GM23338 (cell line): ENCODE results near the gene CYYR1. TPM values are rescaled to one million over a fixed set of nuclear protein-coding genes. Genes with fewer than 3 reads are reported as not detected.

ENCODE experiments used
- ATAC-seq: fragments of 200-7000 bp; cut with Tn5 transposase; 3 replicates; pipeline ENCODE4 v1.9.1; 2020
- DNase-seq: peaks from one replicate; pipeline ENCODE4 v3.0.0-alpha.2; 2015; ENCODE audit warnings: low spot score
- H2AFZ ChIP-seq: fragments of 200-600 bp; sonication (generic); 2 replicates; pipeline ENCODE4 v1.8.0; 2016; ENCODE audit warnings: antibody characterized with exemption, mild to moderate bottlenecking, moderate library complexity
- H3F3A ChIP-seq: fragments of 200-600 bp; sonication (generic); replicated peaks from 2 replicates; pipeline ENCODE4 v1.8.0; 2017; ENCODE audit warnings: antibody characterized with exemption, mixed run types, low read depth
- H3K27ac ChIP-seq: fragments of 200-600 bp; sonication (generic); 2 replicates; pipeline ENCODE4 v1.6.1; 2016; ENCODE audit warnings: low read depth
- H3K27me3 ChIP-seq: fragments of 200-600 bp; sonication (generic); 2 replicates; pipeline ENCODE4 v1.8.0; 2016; ENCODE audit warnings: mild to moderate bottlenecking, mixed run types, moderate library complexity; ENCODE audit not compliant: insufficient read depth
- H3K36me3 ChIP-seq: fragments of 200-600 bp; sonication (generic); 2 replicates; pipeline ENCODE4 v1.8.0; 2016; ENCODE audit warnings: mild to moderate bottlenecking; ENCODE audit not compliant: insufficient read depth
- H3K4me1 ChIP-seq: fragments of 200-600 bp; sonication (generic); 2 replicates; pipeline ENCODE4 v1.8.0; 2016; ENCODE audit warnings: mild to moderate bottlenecking, moderate library complexity; ENCODE audit not compliant: insufficient read depth
- H3K4me2 ChIP-seq: fragments of 200-600 bp; sonication (generic); 2 replicates; pipeline ENCODE4 v1.7.1; 2017; ENCODE audit warnings: mixed run types
- H3K4me3 ChIP-seq: fragments of 200-600 bp; sonication (generic); 2 replicates; pipeline ENCODE4 v1.6.1; 2016; ENCODE audit warnings: mixed run types
- H3K79me2 ChIP-seq: fragments of 200-600 bp; sonication (generic); replicated peaks from 2 replicates; pipeline ENCODE4 v1.8.0; 2017; ENCODE audit warnings: mild to moderate bottlenecking; ENCODE audit not compliant: insufficient read depth
- H3K9me2 ChIP-seq: fragments of 200-600 bp; sonication (generic); 2 replicates; pipeline ENCODE4 v1.8.0; 2017; ENCODE audit not compliant: insufficient read depth
- H4K20me1 ChIP-seq: fragments of 200-600 bp; sonication (generic); replicated peaks from 2 replicates; pipeline ENCODE4 v1.8.0; 2017; ENCODE audit warnings: mild to moderate bottlenecking; ENCODE audit not compliant: insufficient read depth
- H3K27ac Mint-ChIP-seq: 2 replicates; pipeline ENCODE4 v1.8.0; 2020; ENCODE audit warnings: inconsistent platforms, mild to moderate bottlenecking, moderate library complexity, mixed read lengths
- H3K27me3 Mint-ChIP-seq: 3 replicates; pipeline ENCODE4 v1.8.0; 2022; ENCODE audit warnings: low read depth, mild to moderate bottlenecking, moderate library complexity, mixed read lengths, inconsistent platforms; ENCODE audit not compliant: insufficient read depth, poor library complexity
- H3K36me3 Mint-ChIP-seq: 3 replicates; pipeline ENCODE4 v1.8.0; 2021; ENCODE audit warnings: low read depth, mild to moderate bottlenecking, inconsistent platforms, moderate library complexity, mixed read lengths
- H3K4me1 Mint-ChIP-seq: 3 replicates; pipeline ENCODE4 v1.8.0; 2020; ENCODE audit warnings: mild to moderate bottlenecking, inconsistent platforms, mixed read lengths
- H3K4me3 Mint-ChIP-seq: 3 replicates; pipeline ENCODE4 v1.8.0; 2021; ENCODE audit warnings: moderate library complexity, mild to moderate bottlenecking, inconsistent platforms, mixed read lengths
- H3K9me3 Mint-ChIP-seq: 3 replicates; pipeline ENCODE4 v1.8.0; 2020; ENCODE audit warnings: moderate library complexity, mild to moderate bottlenecking, inconsistent platforms, mixed read lengths
- CREB1 ChIP-seq: fragments of 250-450 bp; sonication (Bioruptor Pico); IDR thresholded peaks from 2 replicates; pipeline ENCODE4 v1.5.0; 2020; ENCODE audit warnings: low read depth, mild to moderate bottlenecking, moderate library complexity
- CTCF ChIP-seq, 2 experiments: fragments of 200-600 bp in 1 of 2; sonication (generic) in 1 of 2; conservative IDR thresholded peaks; 2 replicates each; pipeline versions ENCODE4 v1.5.1 to v1.6.1; 2016 to 2017; ENCODE audit warnings: antibody characterized with exemption in 2 of 2, low read depth in 2 of 2, mild to moderate bottlenecking in 2 of 2, moderate library complexity in 1 of 2
- EZH2 ChIP-seq: fragments of 200-600 bp; sonication (generic); IDR thresholded peaks from one replicate; pipeline ENCODE4 v1.8.0; 2017; ENCODE audit warnings: antibody characterized with exemption, mild to moderate bottlenecking, low read depth; ENCODE audit not compliant: unreplicated experiment
- EZH2phosphoT487 ChIP-seq: fragments of 200-600 bp; sonication (generic); IDR thresholded peaks from one replicate; pipeline ENCODE4 v1.8.1; 2018; ENCODE audit warnings: antibody characterized with exemption; ENCODE audit not compliant: unreplicated experiment
- JUNB ChIP-seq: IDR thresholded peaks from one replicate; pipeline ENCODE4 v1.6.1; 2016; ENCODE audit warnings: antibody characterized with exemption; ENCODE audit not compliant: unreplicated experiment
- NANOG ChIP-seq: IDR thresholded peaks from 2 replicates; pipeline ENCODE4 v1.6.1; 2016; ENCODE audit warnings: antibody characterized with exemption, borderline replicate concordance
- POLR2AphosphoS5 ChIP-seq: IDR thresholded peaks from 2 replicates; pipeline ENCODE4 v1.6.1; 2016; ENCODE audit warnings: antibody characterized with exemption, low read depth
- STAT1 ChIP-seq: IDR thresholded peaks from one replicate; pipeline ENCODE4 v1.6.1; 2016; ENCODE audit warnings: antibody characterized with exemption; ENCODE audit not compliant: unreplicated experiment
- ZNF114 ChIP-seq: fragments of 250-450 bp; sonication (Bioruptor Pico); IDR thresholded peaks from 2 replicates; pipeline ENCODE4 v1.5.0; 2020; ENCODE audit warnings: mild to moderate bottlenecking, moderate library complexity
- ZNF331 ChIP-seq: fragments of 250-450 bp; sonication (Bioruptor Pico); IDR thresholded peaks from 2 replicates; pipeline ENCODE4 v1.5.0; 2020; ENCODE audit warnings: low read depth, mild to moderate bottlenecking, moderate library complexity
- ZNF462 ChIP-seq: fragments of 250-450 bp; sonication (Bioruptor Pico); IDR thresholded peaks from 2 replicates; pipeline ENCODE4 v1.5.0; 2020; ENCODE audit warnings: mild to moderate bottlenecking, moderate library complexity
- polyA plus RNA-seq: library from polyadenylated mRNA; unstranded; fragments of >200 nt; fragmentation: Nextera tagmentation; extraction: Ambion mirVana; gene quantifications from 2 replicates; pipeline ENCODE4 v1.2.1, GENCODE V29; 2016
- total RNA-seq: library from RNA; depleted of rRNA; stranded (reverse); fragments of >200 nt; shearing (Covaris generic); gene quantifications from 2 replicates; pipeline ENCODE4 v1.2.3, GENCODE V29; 2014
- TF ChIP-seq, protein P1 (sequence below): IDR thresholded peaks from 2 replicates; pipeline ENCODE4 v1.6.1; 2016; ENCODE audit warnings: antibody characterized with exemption
- TF ChIP-seq, protein P2 (sequence below): IDR thresholded peaks from one replicate; pipeline ENCODE4 v1.6.1; 2018; ENCODE audit warnings: antibody characterized with exemption; ENCODE audit not compliant: unreplicated experiment

Gene CYYR1
- total and polyA plus RNA-seq, 2 experiments from 2014 or later, result 23.8 to 25.4 TPM

DNA sequence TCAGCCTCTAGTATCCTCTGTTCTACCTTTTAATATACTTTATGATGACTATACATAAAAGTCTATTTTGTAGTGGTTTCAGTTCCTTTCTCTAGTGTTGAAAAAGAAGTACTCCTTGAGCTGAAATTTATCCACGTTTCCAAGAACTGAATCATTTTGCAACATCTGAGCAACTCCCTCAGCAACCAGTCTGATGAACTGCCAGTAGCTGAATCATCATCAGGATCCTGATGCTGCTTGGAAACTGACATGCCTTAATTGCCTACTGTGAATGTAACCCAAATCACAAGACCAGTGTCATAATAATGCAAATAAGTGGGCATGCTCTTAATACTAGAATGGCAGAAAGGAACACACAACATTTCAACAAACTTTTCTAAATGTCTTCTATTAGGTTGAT, 103.3 kb downstream of the CYYR1 start:
- ATAC-seq, result no peak
- no peak for TF ChIP-seq STAT1
- no peak for TF ChIP-seq POLR2AphosphoS5
- TF ChIP-seq, protein P1, sequence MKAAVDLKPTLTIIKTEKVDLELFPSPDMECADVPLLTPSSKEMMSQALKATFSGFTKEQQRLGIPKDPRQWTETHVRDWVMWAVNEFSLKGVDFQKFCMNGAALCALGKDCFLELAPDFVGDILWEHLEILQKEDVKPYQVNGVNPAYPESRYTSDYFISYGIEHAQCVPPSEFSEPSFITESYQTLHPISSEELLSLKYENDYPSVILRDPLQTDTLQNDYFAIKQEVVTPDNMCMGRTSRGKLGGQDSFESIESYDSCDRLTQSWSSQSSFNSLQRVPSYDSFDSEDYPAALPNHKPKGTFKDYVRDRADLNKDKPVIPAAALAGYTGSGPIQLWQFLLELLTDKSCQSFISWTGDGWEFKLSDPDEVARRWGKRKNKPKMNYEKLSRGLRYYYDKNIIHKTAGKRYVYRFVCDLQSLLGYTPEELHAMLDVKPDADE, result no peak
- TF ChIP-seq, protein P2, sequence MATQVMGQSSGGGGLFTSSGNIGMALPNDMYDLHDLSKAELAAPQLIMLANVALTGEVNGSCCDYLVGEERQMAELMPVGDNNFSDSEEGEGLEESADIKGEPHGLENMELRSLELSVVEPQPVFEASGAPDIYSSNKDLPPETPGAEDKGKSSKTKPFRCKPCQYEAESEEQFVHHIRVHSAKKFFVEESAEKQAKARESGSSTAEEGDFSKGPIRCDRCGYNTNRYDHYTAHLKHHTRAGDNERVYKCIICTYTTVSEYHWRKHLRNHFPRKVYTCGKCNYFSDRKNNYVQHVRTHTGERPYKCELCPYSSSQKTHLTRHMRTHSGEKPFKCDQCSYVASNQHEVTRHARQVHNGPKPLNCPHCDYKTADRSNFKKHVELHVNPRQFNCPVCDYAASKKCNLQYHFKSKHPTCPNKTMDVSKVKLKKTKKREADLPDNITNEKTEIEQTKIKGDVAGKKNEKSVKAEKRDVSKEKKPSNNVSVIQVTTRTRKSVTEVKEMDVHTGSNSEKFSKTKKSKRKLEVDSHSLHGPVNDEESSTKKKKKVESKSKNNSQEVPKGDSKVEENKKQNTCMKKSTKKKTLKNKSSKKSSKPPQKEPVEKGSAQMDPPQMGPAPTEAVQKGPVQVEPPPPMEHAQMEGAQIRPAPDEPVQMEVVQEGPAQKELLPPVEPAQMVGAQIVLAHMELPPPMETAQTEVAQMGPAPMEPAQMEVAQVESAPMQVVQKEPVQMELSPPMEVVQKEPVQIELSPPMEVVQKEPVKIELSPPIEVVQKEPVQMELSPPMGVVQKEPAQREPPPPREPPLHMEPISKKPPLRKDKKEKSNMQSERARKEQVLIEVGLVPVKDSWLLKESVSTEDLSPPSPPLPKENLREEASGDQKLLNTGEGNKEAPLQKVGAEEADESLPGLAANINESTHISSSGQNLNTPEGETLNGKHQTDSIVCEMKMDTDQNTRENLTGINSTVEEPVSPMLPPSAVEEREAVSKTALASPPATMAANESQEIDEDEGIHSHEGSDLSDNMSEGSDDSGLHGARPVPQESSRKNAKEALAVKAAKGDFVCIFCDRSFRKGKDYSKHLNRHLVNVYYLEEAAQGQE, result no peak
- no peak for TF ChIP-seq ZNF114 (CRISPR knock-in tag)
- TF ChIP-seq EZH2phosphoT487, result no peak
- TF ChIP-seq CTCF (conservative IDR thresholded peaks at IDR 0.05; ENCODE audit: low read depth in 2 of 2), result no peak
- TF ChIP-seq ZNF331, result no peak
- TF ChIP-seq ZNF462 (CRISPR knock-in tag), result no peak
- TF ChIP-seq EZH2, result no peak
- no peak for TF ChIP-seq JUNB
- TF ChIP-seq CREB1 (CRISPR knock-in tag), result no peak
- TF ChIP-seq NANOG, result no peak

More for the DNA sequence above, 103.3 kb downstream of the CYYR1 start:
- no peaks in the 10 kb centered on the region for H3K9me3 Mint-ChIP-seq
- no peaks in the 10 kb centered on the region for H3F3A ChIP-seq
- H3K4me1 ChIP-seq, result no peaks in the 10 kb centered on the region
- no peak overlapping the region for H3K4me2 ChIP-seq
- no peak overlapping the region for H3K27ac ChIP-seq
- H3K36me3 ChIP-seq, result no peaks in the 10 kb centered on the region
- H3K27ac Mint-ChIP-seq, result no peak overlapping the region
- H3K4me3 Mint-ChIP-seq, result no peak overlapping the region
- peaks cover 7% of the 10 kb centered on the region for H3K36me3 Mint-ChIP-seq
- H3K27me3 Mint-ChIP-seq, result peaks cover 2% of the 10 kb centered on the region
- H3K4me1 Mint-ChIP-seq, result no peaks in the 10 kb centered on the region
- no peaks in the 10 kb centered on the region for H3K79me2 ChIP-seq
- no peak for DNase-seq
- no peaks in the 10 kb centered on the region for H3K27me3 ChIP-seq
- H3K9me2 ChIP-seq, result no peaks in the 10 kb centered on the region
- H3K4me3 ChIP-seq, result no peak overlapping the region
- H2AFZ ChIP-seq, result no peak overlapping the region
- H4K20me1 ChIP-seq, result no peaks in the 10 kb centered on the region
